Measurements from ENCODE around the gene SYNRG.

Gene SYNRG

DNA sequence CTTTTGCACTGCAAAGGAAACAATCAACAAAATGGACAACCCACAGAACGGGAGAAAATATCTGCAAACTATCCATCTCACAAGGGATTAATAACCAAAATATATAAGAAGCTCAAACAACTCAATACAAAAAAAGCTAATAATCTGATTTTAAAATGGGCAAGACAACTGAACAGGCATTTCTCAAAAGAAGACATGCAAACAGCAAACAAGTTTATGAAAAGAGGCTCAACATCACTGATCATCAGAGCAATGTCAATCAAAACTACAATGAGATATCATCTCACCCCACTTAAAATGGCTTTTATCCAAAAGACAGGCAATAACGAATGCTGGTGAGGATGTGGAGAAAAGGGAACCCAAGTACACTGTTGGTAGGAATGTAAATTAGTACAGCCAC is 34.8 kb downstream of the SYNRG start:
- Histone ChIP-seq H3K27ac (ENCODE audit: extremely low read depth, low read depth, low read length) (no peak overlapping the region), H3K36me3 (ENCODE audit: control insufficient read depth in 2 of 2, insufficient read depth in 1 of 2, low read length in 2 of 2) (peaks cover 50 to 54% of the 10 kb centered on the region in 2 experiments), H3K9me3 (ENCODE audit: control insufficient read depth, insufficient read depth, low read depth, low read length) (no peaks in the 10 kb centered on the region), H3K4me3 (ENCODE audit: low read depth, low read length) (no peak overlapping the region), H3K4me1 (ENCODE audit: control insufficient read depth, insufficient read depth, low read length) (no peaks in the 10 kb centered on the region)
- ChIA-PET POLR2A (no interaction called here), CTCF (interaction anchor here (1.0 kb wide), 2 partner anchors 47 to 201 kb away, joined by 3 to 4 read pairs; no protein-coding TSS in a partner anchor)
- TF ChIP-seq, protein P1, sequence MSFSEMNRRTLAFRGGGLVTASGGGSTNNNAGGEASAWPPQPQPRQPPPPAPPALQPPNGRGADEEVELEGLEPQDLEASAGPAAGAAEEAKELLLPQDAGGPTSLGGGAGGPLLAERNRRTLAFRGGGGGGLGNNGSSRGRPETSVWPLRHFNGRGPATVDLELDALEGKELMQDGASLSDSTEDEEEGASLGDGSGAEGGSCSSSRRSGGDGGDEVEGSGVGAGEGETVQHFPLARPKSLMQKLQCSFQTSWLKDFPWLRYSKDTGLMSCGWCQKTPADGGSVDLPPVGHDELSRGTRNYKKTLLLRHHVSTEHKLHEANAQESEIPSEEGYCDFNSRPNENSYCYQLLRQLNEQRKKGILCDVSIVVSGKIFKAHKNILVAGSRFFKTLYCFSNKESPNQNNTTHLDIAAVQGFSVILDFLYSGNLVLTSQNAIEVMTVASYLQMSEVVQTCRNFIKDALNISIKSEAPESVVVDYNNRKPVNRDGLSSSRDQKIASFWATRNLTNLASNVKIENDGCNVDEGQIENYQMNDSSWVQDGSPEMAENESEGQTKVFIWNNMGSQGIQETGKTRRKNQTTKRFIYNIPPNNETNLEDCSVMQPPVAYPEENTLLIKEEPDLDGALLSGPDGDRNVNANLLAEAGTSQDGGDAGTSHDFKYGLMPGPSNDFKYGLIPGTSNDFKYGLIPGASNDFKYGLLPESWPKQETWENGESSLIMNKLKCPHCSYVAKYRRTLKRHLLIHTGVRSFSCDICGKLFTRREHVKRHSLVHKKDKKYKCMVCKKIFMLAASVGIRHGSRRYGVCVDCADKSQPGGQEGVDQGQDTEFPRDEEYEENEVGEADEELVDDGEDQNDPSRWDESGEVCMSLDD (tag by site-specific recombination; IDR thresholded peaks at IDR 0.05) = no peak
- TF ChIP-seq KLF9 (tag by site-specific recombination; IDR thresholded peaks at IDR 0.05; ENCODE audit: low read depth) (no peak), ZNF10 (tag by site-specific recombination; IDR thresholded peaks at IDR 0.05) (no peak), ZBTB8A (tag by site-specific recombination; IDR thresholded peaks at IDR 0.05) (no peak), HIC1 (tag by site-specific recombination; IDR thresholded peaks at IDR 0.05) (no peak), ZNF302 (tag by site-specific recombination; IDR thresholded peaks at IDR 0.05; ENCODE audit: low read depth) (no peak), ZNF747 (tag by site-specific recombination; IDR thresholded peaks at IDR 0.05) (no peak), ZNF114 (tag by site-specific recombination; IDR thresholded peaks at IDR 0.05) (no peak), ZNF335 (tag by site-specific recombination; conservative IDR thresholded peaks at IDR 0.05) (no peak), ZNF555 (tag by site-specific recombination; conservative IDR thresholded peaks at IDR 0.05) (no peak), SCRT2 (tag by site-specific recombination; IDR thresholded peaks at IDR 0.05) (no peak)

- POLR2A ChIA-PET = no interaction called here
- Histone ChIP-seq H3K4me3 (ENCODE audit: low read depth, low read length) (no peak overlapping the region), H3K9me3 (ENCODE audit: control insufficient read depth, insufficient read depth, low read depth, low read length) (no peaks in the 10 kb centered on the region), H3K27ac (ENCODE audit: extremely low read depth, low read depth, low read length) (no peak overlapping the region), H3K36me3 (ENCODE audit: control insufficient read depth in 2 of 2, insufficient read depth in 1 of 2, low read length in 2 of 2) (peaks cover 65% of the 10 kb centered on the region in 2 experiments), H3K4me1 (ENCODE audit: control insufficient read depth, insufficient read depth, low read length) (peaks cover 8% of the 10 kb centered on the region)
- CTCF ChIA-PET = interaction anchor here (0.8 to 3.7 kb wide), 2 partner anchors 9 to 35 kb away, joined by 5 to 24 read pairs; no protein-coding TSS in a partner anchor
- no peak for TF ChIP-seq WT1 (tag by site-specific recombination; IDR thresholded peaks at IDR 0.05)
- TF ChIP-seq GLI4 (tag by site-specific recombination; IDR thresholded peaks at IDR 0.05) = no peak
These were observed 37.5 kb downstream of the SYNRG start for GRCh38 chr17:37571674-37572073.

GRCh38 chr17:37570527-37571093 is 38.6 kb downstream of the SYNRG start:
- ChIA-PET POLR2A (interaction anchor here (0.6 kb wide), 1 partner anchor 1014 kb away, joined by 9 read pairs; no protein-coding TSS in a partner anchor), CTCF (interaction anchor here (0.5 to 3.7 kb wide), 33 partner anchors 10 to 1782 kb away, joined by 3 to 48 read pairs (median 4); partner anchors contain the start of gene C17orf78)
- no peak overlapping the region for H3K27ac ChIP-seq (ENCODE audit: extremely low read depth, low read depth, low read length)
- peaks cover 10% of the 10 kb centered on the region for H3K4me1 ChIP-seq (ENCODE audit: control insufficient read depth, insufficient read depth, low read length)
- H3K9me3 ChIP-seq (ENCODE audit: control insufficient read depth, insufficient read depth, low read depth, low read length) = no peaks in the 10 kb centered on the region
- no peak overlapping the region for H3K4me3 ChIP-seq (ENCODE audit: low read depth, low read length)
- H3K36me3 ChIP-seq (ENCODE audit: control insufficient read depth in 2 of 2, insufficient read depth in 1 of 2, low read length in 2 of 2) = peaks cover 60 to 64% of the 10 kb centered on the region in 2 experiments
- TF ChIP-seq ZNF24 (tag by site-specific recombination; IDR thresholded peaks at IDR 0.05) (0 out of 2 replicates have a peak, but pooled peaks have one; percentile 17), MEIS1 (CRISPR knock-in tag; IDR thresholded peaks at IDR 0.05; ENCODE audit: borderline replicate concordance) (no peak), ZNF521 (tag by site-specific recombination; IDR thresholded peaks at IDR 0.05) (no peak), ZNF449 (tag by site-specific recombination; IDR thresholded peaks at IDR 0.05) (no peak), ZNF555 (tag by site-specific recombination; conservative IDR thresholded peaks at IDR 0.05) (no peak), ZBTB20 (tag by site-specific recombination; IDR thresholded peaks at IDR 0.05) (no peak), ZNF211 (tag by site-specific recombination; IDR thresholded peaks at IDR 0.05; ENCODE audit: low read depth) (no peak), ZNF366 (tag by site-specific recombination; conservative IDR thresholded peaks at IDR 0.05) (no peak), CTCF (tag by site-specific recombination; IDR thresholded peaks at IDR 0.05) (peak; percentile 82), ZNF548 (tag by site-specific recombination; IDR thresholded peaks at IDR 0.05) (no peak), ZNF549 (tag by site-specific recombination; IDR thresholded peaks at IDR 0.05) (no peak), ZNF514 (tag by site-specific recombination; IDR thresholded peaks at IDR 0.05) (no peak), WT1 (tag by site-specific recombination; IDR thresholded peaks at IDR 0.05) (no peak)
